Limb (tissue), 2 donors: ENCODE results near the gene RNASET2.
"Not testable (repeated sequence)": the region's sequence is repeated elsewhere in the genome, so short reads cannot be mapped to it uniquely, and the experiment has no call there.

Source experiments
- DNase-seq, 2 donors: peaks; one replicate each; pipeline ENCODE4 v3.0.0-alpha.2; 2016; ENCODE audit errors: extremely low spot score in 2 of 2

The RNASET2 gene

GRCh38 chr6:166903027-166903426 is 53.3 kb downstream of the RNASET2 start:
- DNase-seq: no peak

DNA sequence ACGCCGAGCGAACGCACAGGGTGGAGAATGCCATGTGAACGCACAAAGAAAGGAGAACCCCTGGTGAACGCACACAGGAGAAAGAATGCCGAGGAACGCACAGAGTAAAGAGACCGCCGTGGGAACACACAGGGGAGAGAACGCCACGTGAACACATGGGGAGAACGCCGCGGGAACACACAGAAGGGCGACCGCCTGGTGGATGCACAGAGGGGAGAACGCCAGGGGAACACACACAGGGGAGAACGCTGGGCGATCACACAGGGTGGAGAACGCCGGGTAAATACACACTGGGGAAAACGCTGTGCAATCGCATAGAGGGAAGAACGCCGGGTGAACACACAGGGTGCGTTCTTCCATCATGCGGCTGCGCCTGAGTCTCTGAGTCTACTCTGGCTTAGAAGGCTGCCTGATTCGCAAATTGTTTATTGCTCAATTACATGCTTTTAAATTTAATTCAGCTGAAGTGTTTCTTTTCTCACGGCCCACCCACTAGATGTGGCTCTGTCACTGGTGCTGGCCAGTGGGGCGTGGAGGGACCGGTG is 54.1 kb downstream of the RNASET2 start:
- DNase-seq: no peak

GRCh38 chr6:166901626-166902025 is 54.7 kb downstream of the RNASET2 start:
- DNase-seq: no peak

DNA sequence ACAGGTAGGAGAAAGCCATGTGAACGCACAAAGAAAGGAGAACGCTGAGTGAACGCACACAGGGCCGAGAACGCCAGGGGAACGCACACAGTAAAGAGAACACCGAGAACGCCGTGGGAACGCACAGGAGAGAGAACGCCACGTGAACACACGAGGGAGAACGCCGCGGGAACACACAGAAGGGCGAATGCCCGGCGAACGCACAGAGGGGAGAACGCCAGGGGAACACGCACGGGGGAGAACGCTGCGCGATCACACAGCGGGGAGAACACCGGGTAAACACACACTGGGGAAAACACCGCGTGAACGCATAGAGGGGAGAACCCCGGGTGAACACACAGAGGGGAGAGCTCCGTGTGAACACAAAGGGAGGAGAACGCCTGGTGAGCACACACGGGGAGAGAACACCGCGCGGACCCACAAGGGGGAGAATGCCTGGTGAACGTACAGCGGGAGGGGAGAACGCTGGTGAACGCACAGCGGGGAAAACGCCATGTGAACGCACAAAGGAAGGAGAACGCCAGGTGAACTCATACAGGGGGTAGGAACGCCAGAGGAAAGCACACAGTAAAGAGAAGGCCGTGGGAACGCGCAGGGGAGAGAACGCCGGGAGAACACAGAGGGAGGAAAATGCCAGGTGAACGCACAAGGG is 55.3 kb downstream of the RNASET2 start:
- no peak for DNase-seq

GRCh38 chr6:166900130-166900708 is 56.1 kb downstream of the RNASET2 start:
- no peak for DNase-seq

GRCh38 chr6:166898910-166899309 is 57.4 kb downstream of the RNASET2 start:
- DNase-seq: no peak

GRCh38 chr6:166894614-166895013 is 61.7 kb downstream of the RNASET2 start:
- DNase-seq: not testable (repeated sequence)

DNA sequence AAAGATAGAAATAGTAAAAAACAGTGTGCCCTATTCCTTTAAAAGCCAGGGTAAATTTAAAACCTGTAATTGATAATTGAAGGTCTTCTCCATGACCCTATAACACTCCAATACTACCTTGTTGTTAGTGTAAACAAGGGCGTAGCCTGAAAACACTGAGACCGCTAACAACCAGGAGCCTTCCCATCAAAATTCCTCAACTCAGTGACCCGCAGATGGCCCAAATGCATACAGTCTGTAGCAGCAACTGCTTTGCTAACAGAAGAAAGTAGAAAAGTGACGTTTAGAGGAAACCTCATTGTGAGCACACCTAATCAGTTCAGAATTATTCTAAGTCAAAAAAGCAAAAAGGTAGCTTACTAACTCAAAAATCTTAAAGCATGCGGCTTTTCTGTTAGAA is 63.9 kb downstream of the RNASET2 start:
- not testable (repeated sequence) for DNase-seq

GRCh38 chr6:166886773-166887172 is 69.6 kb downstream of the RNASET2 start:
- not testable (repeated sequence) for DNase-seq

GRCh38 chr6:166884958-166885357 is 71.4 kb downstream of the RNASET2 start:
- not testable (repeated sequence) for DNase-seq

DNA sequence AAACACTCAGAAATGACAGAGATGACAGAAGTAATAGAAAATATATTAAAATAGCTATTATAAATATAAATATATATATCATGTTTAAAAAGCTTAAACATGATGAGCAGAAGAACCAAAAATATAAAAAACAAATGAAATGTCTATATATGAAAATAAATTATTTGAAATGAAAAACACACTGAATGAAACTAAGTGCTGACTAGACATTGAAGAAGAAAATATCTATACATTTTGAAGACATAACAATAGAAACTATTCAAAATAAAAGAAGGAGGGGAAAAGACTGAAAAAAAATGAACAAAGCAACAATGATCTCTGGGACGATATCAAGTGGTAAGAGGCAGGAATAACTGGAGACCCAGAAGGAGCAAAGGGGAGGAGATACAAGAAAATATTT is 76.8 kb downstream of the RNASET2 start:
- DNase-seq: no peak
